ENCODE results near the gene GSG1L.

The GSG1L gene

DNA sequence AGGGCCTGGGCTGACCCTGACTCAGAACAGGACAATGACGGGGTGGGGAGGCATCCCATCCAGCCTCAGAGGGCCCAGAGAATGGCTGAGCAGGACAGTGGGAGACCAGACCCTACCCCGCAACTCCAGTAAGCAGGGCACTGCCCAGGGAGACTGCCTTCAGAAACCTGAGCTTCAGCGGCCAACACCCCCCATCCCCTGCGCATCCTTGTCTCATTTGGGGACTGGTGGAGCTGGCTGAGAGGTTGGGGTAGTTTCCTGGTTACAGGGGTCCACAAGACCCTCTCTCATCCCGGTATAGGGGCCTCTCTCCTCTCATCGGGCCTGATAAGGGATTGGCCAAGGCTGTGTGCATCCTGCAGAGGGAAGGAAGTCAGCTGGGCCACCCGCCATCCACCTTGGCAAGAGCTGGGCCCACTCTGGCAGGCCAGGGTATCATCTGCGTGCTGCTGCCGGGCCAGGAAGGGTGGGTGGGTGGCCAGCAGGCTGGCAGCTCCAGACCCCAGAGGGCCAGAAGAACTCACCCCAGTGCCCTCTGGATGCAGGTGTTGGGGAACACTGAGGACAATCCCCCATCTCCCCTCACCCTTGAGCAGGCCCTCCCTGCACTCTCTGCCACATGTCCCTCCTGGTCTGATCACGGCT, 284.5 kb downstream of the GSG1L start:
- TF ChIP-seq, protein P1, sequence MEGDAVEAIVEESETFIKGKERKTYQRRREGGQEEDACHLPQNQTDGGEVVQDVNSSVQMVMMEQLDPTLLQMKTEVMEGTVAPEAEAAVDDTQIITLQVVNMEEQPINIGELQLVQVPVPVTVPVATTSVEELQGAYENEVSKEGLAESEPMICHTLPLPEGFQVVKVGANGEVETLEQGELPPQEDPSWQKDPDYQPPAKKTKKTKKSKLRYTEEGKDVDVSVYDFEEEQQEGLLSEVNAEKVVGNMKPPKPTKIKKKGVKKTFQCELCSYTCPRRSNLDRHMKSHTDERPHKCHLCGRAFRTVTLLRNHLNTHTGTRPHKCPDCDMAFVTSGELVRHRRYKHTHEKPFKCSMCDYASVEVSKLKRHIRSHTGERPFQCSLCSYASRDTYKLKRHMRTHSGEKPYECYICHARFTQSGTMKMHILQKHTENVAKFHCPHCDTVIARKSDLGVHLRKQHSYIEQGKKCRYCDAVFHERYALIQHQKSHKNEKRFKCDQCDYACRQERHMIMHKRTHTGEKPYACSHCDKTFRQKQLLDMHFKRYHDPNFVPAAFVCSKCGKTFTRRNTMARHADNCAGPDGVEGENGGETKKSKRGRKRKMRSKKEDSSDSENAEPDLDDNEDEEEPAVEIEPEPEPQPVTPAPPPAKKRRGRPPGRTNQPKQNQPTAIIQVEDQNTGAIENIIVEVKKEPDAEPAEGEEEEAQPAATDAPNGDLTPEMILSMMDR (conservative IDR thresholded peaks at IDR 0.05) = no peak
- no peak for TF ChIP-seq ZFX (IDR thresholded peaks at IDR 0.05)
- H3K27ac ChIP-seq = no peak overlapping the region

DNA sequence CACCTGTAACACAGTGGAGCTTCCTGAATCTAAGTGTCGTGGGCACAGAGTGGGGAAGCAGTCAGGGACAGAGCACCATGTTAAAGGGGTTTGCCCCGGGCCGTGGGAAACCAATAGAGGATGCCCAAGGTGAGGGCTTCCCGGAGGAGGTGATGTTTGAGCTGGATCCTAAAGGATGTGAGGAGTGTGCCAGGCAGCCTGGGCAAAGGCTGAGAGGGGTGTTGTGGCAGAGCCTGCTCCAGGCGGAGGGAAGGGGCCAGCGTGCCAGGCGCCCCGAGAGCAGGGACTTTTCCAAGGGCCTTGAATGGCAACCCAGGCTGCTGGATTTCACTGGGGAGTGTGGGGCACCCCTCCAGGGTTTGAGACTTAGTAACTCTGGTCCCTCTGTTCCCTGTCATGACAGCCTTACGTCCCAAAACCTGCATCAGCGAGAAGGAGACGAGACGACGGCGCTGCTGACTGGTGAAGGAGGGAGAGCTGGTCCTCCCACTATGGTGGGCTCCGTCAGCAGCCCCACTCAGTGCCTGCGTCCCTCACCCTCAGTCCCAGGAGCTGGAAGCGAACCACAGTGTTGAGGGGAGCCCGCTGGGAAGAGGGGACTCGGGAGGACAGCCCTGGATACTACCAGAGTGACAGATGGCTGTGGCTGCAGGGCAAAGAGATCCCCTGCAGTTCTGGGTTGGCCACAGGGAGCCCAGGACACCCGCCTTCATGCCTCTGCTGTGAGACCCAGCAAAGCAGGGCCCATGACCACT, 285.2 kb downstream of the GSG1L start:
- TF ChIP-seq, protein P1 (conservative IDR thresholded peaks at IDR 0.05) = no peak
- no peak overlapping the region for H3K27ac ChIP-seq

DNA sequence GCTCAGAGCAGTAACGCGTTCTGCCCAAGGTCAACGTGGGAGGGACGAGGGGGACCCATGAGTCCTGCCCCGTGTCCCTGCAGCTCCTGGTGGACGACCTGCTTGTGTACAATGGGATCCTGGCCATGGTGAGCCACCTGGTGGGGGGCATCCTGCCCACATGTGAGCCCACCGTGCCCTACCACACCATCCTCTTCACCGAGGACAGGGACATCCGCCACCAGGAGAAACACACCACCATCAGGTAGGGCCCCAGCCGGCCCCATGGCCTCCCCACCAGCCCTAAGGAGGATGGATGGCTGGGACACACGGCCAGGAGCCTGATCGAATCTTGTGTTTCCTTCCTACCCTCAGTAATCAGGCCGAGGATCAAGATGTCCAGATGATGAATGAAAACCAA, 286.0 kb downstream of the GSG1L start:
- no peak overlapping the region for H3K27ac ChIP-seq
- TF ChIP-seq, protein P1 (conservative IDR thresholded peaks at IDR 0.05) = no peak
- TF ChIP-seq ZFX (IDR thresholded peaks at IDR 0.05) = no peak

DNA sequence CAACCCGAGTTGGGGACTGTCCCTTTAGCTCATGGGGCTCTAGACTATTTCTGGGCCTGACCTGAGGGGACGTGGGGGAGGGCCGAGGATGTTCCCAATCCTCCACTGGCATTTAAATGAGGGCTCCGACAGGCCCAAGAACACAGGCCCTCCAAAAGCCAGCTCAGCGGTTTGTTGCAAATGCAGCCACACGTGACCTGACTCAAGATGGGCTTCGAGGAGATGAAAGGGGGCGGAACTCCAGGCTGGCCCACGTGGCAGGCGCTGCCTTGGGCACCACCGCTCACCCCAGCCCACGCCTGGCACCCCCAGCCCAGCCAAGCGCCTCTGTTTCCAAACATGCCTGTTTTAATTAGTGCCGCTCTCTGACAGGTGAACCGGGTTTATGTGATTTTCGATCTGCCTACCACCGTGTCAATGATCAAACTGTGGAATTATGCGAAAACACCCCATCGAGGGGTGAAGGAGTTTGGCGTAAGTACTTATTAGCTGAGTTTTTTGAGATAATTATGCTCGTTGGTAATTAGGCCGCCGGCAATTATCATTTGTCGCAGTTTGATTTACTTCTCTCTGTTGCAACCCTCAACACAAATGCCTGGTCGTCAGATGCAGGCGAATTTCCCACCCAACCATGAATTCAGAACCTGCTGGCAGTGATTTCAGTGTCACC, 286.8 kb downstream of the GSG1L start:
- H3K27ac ChIP-seq = no peak overlapping the region
- TF ChIP-seq, protein P1 (conservative IDR thresholded peaks at IDR 0.05) = no peak
- no peak for TF ChIP-seq ZFX (IDR thresholded peaks at IDR 0.05)

DNA sequence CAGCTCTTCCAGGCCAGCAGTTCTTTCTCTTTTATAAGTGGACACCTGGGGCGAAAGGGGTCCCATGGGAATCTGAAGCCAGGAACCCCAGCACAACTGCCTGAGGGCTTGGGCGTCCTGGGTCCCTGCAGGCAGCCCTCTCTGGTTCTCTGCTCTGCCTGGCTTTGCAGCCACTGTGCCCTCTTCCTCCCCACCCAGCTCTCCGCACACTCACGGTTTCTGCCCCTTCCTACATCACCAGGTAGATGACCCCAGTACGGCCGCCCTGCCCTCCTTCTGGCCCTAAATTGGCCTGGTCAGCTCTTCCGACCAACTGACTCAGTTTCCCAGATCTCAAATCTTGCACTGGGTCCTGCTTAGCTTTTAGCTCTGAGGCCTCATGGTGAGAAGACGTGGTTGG, 288.3 kb downstream of the GSG1L start:
- no peak for TF ChIP-seq ZFX (IDR thresholded peaks at IDR 0.05)
- TF ChIP-seq, protein P1 (conservative IDR thresholded peaks at IDR 0.05) = no peak
- H3K27ac ChIP-seq = no peak overlapping the region

DNA sequence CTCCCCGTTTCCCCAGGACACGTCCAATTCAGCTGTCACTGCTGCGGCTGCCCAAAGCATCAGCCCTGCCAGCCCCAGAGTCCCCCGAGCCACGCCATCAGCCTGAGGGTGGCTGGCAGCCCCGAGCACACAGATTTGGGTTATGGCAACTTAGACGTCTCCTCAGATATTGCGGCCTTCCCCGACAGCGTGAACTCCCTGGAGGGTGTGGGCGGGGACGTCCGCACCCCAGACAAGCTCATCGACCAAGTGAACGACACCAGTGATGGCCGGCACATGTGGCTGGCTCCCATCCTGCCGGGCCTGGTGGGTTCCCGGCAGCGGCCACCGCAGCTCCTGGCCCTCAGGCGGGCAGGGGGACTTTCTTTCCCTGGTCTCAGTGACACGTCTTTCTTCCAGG, 288.7 kb downstream of the GSG1L start:
- TF ChIP-seq ZFX (IDR thresholded peaks at IDR 0.05) = no peak
- TF ChIP-seq, protein P1 (conservative IDR thresholded peaks at IDR 0.05) = no peak
- H3K27ac ChIP-seq = no peak overlapping the region

DNA sequence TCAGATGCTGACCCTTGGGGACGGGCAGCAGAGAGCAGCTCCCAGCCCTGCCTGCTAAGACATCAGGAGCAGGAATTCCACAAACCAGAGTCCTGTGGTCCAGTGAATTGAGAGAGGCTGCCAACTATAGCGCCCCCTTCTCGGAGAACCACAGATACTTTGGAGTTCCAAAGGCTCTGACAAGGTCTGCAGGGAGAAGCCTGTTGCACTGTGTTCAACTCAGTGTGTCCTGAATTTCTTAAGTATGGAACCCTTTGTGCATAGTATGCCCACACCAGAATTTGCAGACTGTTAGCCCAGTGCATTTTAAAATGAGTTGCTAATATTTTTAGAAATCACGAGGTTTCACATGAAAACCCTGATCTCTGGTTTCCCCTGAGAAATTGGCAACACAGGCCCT, 290.2 kb downstream of the GSG1L start:
- TF ChIP-seq ZFX (IDR thresholded peaks at IDR 0.05) = no peak
- TF ChIP-seq, protein P1 (conservative IDR thresholded peaks at IDR 0.05) = no peak
- no peak overlapping the region for H3K27ac ChIP-seq

Data from C4-2B (cell line).